Adrenal gland (tissue), 5 donors: ENCODE results near the gene KRTAP2-2.

Source experiments
- POLR2A ChIP-seq, 2 donors: fragments of 450-650 bp; IDR thresholded peaks; one replicate each; pipeline ENCODE4 v1.6.1; 2017; ENCODE audit warnings: antibody characterized with exemption in 2 of 2, mild to moderate bottlenecking in 2 of 2, moderate library complexity in 1 of 2
- TF ChIP-seq, protein P1 (sequence below), 6 experiments: fragments of 450-650 bp in 4 of 6; fragments of 200-600 bp in 2 of 6; sonication (generic) in 1 of 6; IDR thresholded peaks; 1 replicate in 5 of 6; 2 replicates in 1 of 6; pipeline versions ENCODE4 v1.5.1 to v1.8.0; 2016 to 2021; ENCODE audit warnings: antibody characterized with exemption in 6 of 6, mild to moderate bottlenecking in 2 of 6, moderate library complexity in 1 of 6
- donor health status: DM: no; HTN: no; CAD: no.

DNA sequence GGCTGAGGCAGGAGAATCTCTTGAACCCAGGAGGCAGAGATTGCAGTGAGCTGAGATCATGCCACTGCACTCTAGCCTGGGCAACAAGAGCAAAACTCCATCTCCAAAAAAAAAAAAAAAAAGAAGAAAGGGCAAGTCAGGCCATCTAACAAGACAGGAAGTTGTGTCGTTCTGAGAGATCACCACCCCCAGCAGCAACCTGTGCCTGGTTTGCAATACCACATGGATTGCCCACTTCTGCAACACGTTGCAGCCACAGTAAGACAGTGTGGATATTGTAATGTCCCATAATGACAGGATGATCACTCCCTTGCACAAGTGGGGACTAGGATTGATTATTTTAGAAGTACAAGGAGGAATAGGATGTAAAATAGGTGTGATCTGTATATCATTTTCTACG, 14.0 kb upstream of the KRTAP2-2 start:
- TF ChIP-seq, protein P1, sequence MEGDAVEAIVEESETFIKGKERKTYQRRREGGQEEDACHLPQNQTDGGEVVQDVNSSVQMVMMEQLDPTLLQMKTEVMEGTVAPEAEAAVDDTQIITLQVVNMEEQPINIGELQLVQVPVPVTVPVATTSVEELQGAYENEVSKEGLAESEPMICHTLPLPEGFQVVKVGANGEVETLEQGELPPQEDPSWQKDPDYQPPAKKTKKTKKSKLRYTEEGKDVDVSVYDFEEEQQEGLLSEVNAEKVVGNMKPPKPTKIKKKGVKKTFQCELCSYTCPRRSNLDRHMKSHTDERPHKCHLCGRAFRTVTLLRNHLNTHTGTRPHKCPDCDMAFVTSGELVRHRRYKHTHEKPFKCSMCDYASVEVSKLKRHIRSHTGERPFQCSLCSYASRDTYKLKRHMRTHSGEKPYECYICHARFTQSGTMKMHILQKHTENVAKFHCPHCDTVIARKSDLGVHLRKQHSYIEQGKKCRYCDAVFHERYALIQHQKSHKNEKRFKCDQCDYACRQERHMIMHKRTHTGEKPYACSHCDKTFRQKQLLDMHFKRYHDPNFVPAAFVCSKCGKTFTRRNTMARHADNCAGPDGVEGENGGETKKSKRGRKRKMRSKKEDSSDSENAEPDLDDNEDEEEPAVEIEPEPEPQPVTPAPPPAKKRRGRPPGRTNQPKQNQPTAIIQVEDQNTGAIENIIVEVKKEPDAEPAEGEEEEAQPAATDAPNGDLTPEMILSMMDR (IDR thresholded peaks at IDR 0.05): no peak
- no peak for TF ChIP-seq POLR2A (IDR thresholded peaks at IDR 0.05)
